LNCaP clone FGC (cell line): ENCODE measurements around the gene ARHGEF4.

Source experiments
- DNase-seq: peaks from one replicate; pipeline ENCODE4 v3.0.0-alpha.2; 2011; ENCODE audit warnings: low read depth
- H3K4me3 ChIP-seq: 2 replicates; pipeline ENCODE4 v1.5.1; 2011; ENCODE audit warnings: mild to moderate bottlenecking, low read depth, low read length, control low read depth
- CTCF ChIP-seq: IDR thresholded peaks from 2 replicates; pipeline ENCODE4 v1.5.1; 2012; ENCODE audit warnings: mild to moderate bottlenecking; ENCODE audit not compliant: control insufficient read depth, insufficient read depth; ENCODE audit errors: extremely low read depth

ARHGEF4 gene

GRCh38 chr2:130823886-130824491, 12.7 kb upstream of the ARHGEF4 start:
- no peak overlapping the region for H3K4me3 ChIP-seq
- no peak for DNase-seq
- no peak for TF ChIP-seq CTCF

GRCh38 chr2:130824492-130825061, 12.1 kb upstream of the ARHGEF4 start:
- DNase-seq = no peak
- H3K4me3 ChIP-seq = no peak overlapping the region
- TF ChIP-seq CTCF = no peak

- no peak for DNase-seq
- no peak overlapping the region for H3K4me3 ChIP-seq
- TF ChIP-seq CTCF = no peak
Observed at GRCh38 chr2:130825231-130825965, 11.3 kb upstream of the ARHGEF4 start.

- no peak for TF ChIP-seq CTCF
- H3K4me3 ChIP-seq = no peak overlapping the region
- DNase-seq = no peak
Observed at GRCh38 chr2:130825966-130826253, 10.8 kb upstream of the ARHGEF4 start.

- DNase-seq = no peak
- TF ChIP-seq CTCF = no peak
Observed at GRCh38 chr2:130826419-130826818, 10.3 kb upstream of the ARHGEF4 start.

GRCh38 chr2:130826821-130827501, 9.8 kb upstream of the ARHGEF4 start:
- TF ChIP-seq CTCF = no peak
- no peak for DNase-seq
- H3K4me3 ChIP-seq = no peak overlapping the region

More at GRCh38 chr2:130826419-130826818, 10.3 kb upstream of the ARHGEF4 start:
- no peak overlapping the region for H3K4me3 ChIP-seq
